Right renal pelvis (tissue), 4 donors: ENCODE measurements around the gene STOX1. TPM values are rescaled to one million over a fixed set of nuclear protein-coding genes. Genes with fewer than 3 reads are reported as not detected.
"Not testable (repeated sequence)": the region's sequence is repeated elsewhere in the genome, so short reads cannot be mapped to it uniquely, and the experiment has no call there.

ENCODE experiments used
- DNase-seq, 4 donors: peaks; one replicate each; pipeline ENCODE4 v3.0.0-alpha.2; 2013; ENCODE audit warnings: low read depth in 4 of 4, low spot score in 3 of 4, missing footprints in 1 of 4
- polyA plus RNA-seq, 4 donors: library from polyadenylated mRNA; unstranded; fragments of 120-200 nt; gene quantifications; one replicate each; pipeline ENCODE4 v1.2.1, GENCODE V29; 2013; ENCODE audit not compliant: insufficient read length in 4 of 4

The STOX1 gene
- polyA plus RNA-seq, 4 donors, result 9.6 to 14.4 (median 11.5) TPM

- DNase-seq, result no peak
Observed at GRCh38 chr10:68829521-68829920, 2.2 kb downstream of the STOX1 start.

GRCh38 chr10:68829952-68830351 lies 2.6 kb downstream of the STOX1 start:
- no peak for DNase-seq

GRCh38 chr10:68831961-68832455 lies 4.7 kb downstream of the STOX1 start:
- no peak for DNase-seq

- no peak for DNase-seq
Observed at GRCh38 chr10:68832601-68833000, 5.3 kb downstream of the STOX1 start.

- no peak for DNase-seq
Observed at GRCh38 chr10:68837626-68838322, 10.4 kb downstream of the STOX1 start.

GRCh38 chr10:68840650-68841049 lies 13.3 kb downstream of the STOX1 start:
- DNase-seq, result not testable (repeated sequence)

- no peak for DNase-seq
Observed at GRCh38 chr10:68848281-68848680, 20.9 kb downstream of the STOX1 start.

DNA sequence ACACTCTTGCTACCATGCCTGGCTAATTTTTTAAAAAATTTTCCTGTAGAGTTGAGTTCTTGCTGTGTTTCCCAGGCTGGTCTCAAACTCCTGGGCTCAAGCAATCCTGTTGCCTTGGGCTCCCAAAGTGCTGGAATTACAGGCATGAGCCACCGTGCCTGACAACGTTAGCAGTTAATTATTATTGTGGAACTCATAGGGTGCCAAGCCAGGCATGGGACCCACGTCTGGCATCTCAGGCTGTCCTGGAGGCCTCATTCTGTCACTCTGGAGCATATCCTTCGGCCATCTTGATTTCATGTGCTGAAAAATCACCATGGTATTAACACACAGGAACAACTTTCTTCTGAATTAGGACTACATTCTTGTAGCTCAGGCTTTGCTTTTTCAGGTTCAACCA lies 21.5 kb downstream of the STOX1 start:
- DNase-seq, result no peak

DNA sequence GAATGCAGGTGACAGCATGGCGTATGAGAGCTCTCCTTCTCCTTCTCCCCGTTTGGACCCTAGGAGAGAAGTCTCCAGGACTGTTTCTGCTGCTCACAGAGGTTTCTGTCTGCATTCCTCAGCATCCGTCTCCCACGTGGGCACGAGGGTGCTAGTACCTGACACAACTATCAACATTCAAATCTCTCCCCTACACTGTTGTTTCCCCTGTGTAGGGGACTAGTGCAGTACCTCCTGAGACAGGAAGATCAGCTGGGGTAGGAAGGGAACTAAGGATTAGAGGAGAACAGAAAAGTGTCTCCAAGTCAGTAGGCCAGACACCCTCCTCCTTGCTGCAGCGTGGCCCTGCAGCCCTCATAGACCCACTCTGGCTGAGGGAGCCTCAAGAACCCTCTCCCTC lies 29.0 kb downstream of the STOX1 start:
- DNase-seq, result no peak

DNA sequence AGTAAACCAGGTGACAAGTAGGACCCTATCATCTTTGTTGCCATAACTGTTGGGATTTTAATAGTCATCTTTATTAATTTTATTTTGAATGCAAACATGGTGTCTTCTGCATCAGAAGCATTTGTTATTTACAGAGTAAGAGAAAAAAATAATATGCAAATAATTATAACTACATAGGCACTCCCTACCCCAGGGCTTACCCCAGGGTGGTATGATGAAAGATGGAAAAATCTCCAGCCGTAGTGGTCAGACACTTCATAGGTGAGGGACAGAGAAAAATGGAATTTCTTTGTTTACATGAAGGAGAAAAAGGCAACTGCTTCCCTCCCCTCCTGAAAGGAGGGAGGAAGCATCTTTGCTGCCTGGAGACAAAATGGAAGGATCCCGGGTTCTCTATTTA lies 29.7 kb downstream of the STOX1 start:
- DNase-seq, result no peak

GRCh38 chr10:68861253-68861652 lies 33.9 kb downstream of the STOX1 start:
- no peak for DNase-seq

- no peak for DNase-seq
Observed at GRCh38 chr10:68864611-68865010, 37.3 kb downstream of the STOX1 start.

GRCh38 chr10:68868173-68868572 lies 40.8 kb downstream of the STOX1 start:
- not testable (repeated sequence) for DNase-seq

DNA sequence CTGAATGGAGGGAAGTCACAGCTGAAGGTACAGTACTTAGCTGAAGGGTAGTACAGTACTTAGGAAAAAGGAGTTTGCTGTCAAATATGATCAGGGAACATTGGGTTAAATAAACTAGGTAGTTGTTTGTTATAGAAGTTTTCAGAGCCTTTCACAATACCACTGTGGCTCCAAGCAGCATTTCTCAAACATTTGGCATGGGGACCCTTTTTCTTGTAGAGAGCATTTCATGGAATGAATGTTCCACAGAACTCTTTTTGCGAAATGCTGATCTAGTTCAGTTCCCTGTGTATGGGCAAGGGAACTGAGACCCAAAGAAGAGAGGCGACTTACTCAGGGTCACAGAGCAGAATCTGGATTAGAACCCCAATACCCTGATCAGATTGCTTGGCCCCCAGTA lies 42.3 kb downstream of the STOX1 start:
- no peak for DNase-seq

- no peak for DNase-seq
Observed at GRCh38 chr10:68870061-68870460, 42.7 kb downstream of the STOX1 start.

- no peak for DNase-seq
Observed at GRCh38 chr10:68870545-68871104, 43.3 kb downstream of the STOX1 start.

- DNase-seq, result no peak
Observed at GRCh38 chr10:68871105-68871711, 43.9 kb downstream of the STOX1 start.

DNA sequence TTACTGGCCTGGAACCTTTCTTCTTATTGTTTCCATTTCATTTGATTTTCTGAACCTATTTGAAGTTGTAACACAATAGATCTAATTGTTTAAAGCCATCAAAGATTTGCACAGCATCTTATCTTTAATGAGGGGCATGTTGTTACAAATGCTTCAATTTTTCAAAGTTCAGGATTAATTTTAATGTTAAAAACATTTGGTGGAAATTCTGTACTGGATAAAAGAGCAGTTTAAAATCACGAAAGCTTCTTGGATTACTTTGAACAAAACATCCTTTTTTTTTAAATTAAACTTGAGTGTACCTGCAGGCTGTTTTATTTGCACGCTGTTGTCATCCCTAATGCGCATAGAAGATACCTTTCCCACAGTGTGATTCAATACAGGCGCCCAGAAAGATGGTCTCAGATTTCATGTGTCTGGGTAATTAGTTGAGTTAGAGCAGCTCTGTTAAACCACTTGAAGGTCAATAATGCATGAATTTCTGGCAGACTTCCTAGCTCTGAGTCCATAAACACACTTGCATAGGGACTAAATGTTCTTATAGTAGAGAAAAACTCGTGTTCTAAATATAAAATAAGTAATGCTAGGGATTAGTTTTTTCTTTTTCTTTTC lies 44.5 kb downstream of the STOX1 start:
- DNase-seq, result peak; percentile 50 to 85 (median 76)

- peak in 3 of 4 donors; percentile 47 to 52 (median 51) for DNase-seq
Observed at GRCh38 chr10:68876246-68877138, 49.2 kb downstream of the STOX1 start.

DNA sequence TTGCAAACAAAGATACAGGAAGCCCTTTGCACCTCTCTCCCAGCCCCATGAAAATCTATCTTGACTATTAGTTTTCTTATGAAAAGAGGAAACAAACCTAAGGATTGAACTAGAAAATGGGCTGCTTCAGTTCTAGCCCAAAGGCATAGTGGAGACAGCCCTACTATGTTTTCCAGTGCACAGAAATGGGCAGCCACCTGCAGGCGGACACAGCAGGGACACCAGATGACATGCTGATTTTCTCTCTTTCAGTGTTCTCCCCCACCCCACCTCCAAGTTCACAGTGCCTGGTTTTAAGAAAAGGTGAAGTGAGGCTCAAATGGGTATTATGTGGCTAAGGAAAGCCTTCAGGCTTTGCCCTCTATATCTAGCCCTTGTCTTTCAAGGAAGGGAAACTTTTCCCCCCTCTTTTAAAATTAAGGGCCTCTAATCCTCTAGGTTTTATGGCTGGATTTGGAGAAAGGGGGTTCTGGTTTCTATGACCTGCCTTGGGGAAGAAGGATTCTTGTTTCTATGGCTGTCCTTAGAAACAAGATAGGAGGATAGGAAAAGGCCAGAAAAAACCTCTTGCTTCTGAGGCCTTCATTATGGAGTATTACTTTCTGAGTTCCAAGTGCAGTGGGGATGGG lies 50.3 kb downstream of the STOX1 start:
- DNase-seq, result no peak
